Measurements from ENCODE around the gene FAXDC2.

DNA sequence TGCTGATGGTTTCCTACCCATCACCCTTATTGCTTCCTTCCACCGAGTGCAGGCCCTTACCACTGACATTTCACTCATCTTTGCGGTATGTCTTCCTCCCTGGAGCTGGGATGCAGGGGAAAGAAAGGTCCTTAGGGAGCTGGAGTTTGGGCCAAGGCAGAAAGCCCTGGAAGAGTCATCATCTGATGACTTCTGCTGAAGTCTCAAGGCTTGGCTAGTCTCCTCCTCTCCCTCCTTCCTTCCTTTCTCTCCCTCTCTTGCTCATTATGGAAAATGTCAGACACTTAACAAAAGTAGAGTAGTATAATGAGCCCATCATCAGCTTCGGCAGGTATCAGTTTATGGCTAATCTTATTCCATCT is 55.2 kb downstream of the FAXDC2 start:
- TF ChIP-seq EZH2 (IDR thresholded peaks at IDR 0.05; ENCODE audit: low read length), result no peak
- TF ChIP-seq, protein P1, sequence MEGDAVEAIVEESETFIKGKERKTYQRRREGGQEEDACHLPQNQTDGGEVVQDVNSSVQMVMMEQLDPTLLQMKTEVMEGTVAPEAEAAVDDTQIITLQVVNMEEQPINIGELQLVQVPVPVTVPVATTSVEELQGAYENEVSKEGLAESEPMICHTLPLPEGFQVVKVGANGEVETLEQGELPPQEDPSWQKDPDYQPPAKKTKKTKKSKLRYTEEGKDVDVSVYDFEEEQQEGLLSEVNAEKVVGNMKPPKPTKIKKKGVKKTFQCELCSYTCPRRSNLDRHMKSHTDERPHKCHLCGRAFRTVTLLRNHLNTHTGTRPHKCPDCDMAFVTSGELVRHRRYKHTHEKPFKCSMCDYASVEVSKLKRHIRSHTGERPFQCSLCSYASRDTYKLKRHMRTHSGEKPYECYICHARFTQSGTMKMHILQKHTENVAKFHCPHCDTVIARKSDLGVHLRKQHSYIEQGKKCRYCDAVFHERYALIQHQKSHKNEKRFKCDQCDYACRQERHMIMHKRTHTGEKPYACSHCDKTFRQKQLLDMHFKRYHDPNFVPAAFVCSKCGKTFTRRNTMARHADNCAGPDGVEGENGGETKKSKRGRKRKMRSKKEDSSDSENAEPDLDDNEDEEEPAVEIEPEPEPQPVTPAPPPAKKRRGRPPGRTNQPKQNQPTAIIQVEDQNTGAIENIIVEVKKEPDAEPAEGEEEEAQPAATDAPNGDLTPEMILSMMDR (optimal IDR thresholded peaks at IDR 0.05 in 1 of 3, IDR thresholded peaks at IDR 0.05 in 1 of 3, conservative IDR thresholded peaks at IDR 0.05 in 1 of 3; ENCODE audit: extremely low read depth in 1 of 3, insufficient read depth in 2 of 3, low read length in 3 of 3), result no peak
